Activated CD4-positive, CD25-positive, alpha-beta regulatory T cell treated with anti-CD3 and anti-CD28 coated beads, Interleukin-2, amount 50 U/mL, for 16 hours (primary cell): Measurements from ENCODE around the gene MYO5A.
"Not testable (repeated sequence)": the region's sequence is repeated elsewhere in the genome, so short reads cannot be mapped to it uniquely, and the experiment has no call there.

Source experiments
- DNase-seq: peaks from one replicate; pipeline ENCODE4 v3.0.0-alpha.2; 2020; ENCODE audit warnings: low read depth, low spot score

The MYO5A gene

GRCh38 chr15:52463638-52464037 lies 65.0 kb downstream of the MYO5A start:
- no peak for DNase-seq

GRCh38 chr15:52462806-52463360 lies 65.8 kb downstream of the MYO5A start:
- DNase-seq = no peak

- not testable (repeated sequence) for DNase-seq
These were observed 69.0 kb downstream of the MYO5A start for GRCh38 chr15:52459701-52460100.

GRCh38 chr15:52459265-52459664 lies 69.4 kb downstream of the MYO5A start:
- DNase-seq = not testable (repeated sequence)

GRCh38 chr15:52448011-52448890 lies 80.4 kb downstream of the MYO5A start:
- DNase-seq = no peak

GRCh38 chr15:52445954-52446353 lies 82.7 kb downstream of the MYO5A start:
- DNase-seq = no peak

- DNase-seq = no peak
These were observed 83.1 kb downstream of the MYO5A start for GRCh38 chr15:52445553-52445952.

- DNase-seq = not testable (repeated sequence)
These were observed 85.5 kb downstream of the MYO5A start for GRCh38 chr15:52443205-52443604.

- DNase-seq = no peak
These were observed 86.8 kb downstream of the MYO5A start for GRCh38 chr15:52441841-52442240.

GRCh38 chr15:52440946-52441345 lies 87.7 kb downstream of the MYO5A start:
- DNase-seq = no peak

- DNase-seq = no peak
These were observed 88.3 kb downstream of the MYO5A start for GRCh38 chr15:52440414-52440813.

- no peak for DNase-seq
These were observed 89.2 kb downstream of the MYO5A start for GRCh38 chr15:52439470-52439869.

GRCh38 chr15:52439042-52439441 lies 89.6 kb downstream of the MYO5A start:
- not testable (repeated sequence) for DNase-seq

GRCh38 chr15:52438047-52438446 lies 90.6 kb downstream of the MYO5A start:
- DNase-seq = no peak

GRCh38 chr15:52437646-52438045 lies 91.0 kb downstream of the MYO5A start:
- no peak for DNase-seq

- no peak for DNase-seq
These were observed 91.7 kb downstream of the MYO5A start for GRCh38 chr15:52436981-52437380.

GRCh38 chr15:52434885-52435284 lies 93.8 kb downstream of the MYO5A start:
- no peak for DNase-seq

- no peak for DNase-seq
These were observed 100.4 kb downstream of the MYO5A start for GRCh38 chr15:52428297-52428696.

GRCh38 chr15:52427804-52428203 lies 100.9 kb downstream of the MYO5A start:
- no peak for DNase-seq

- DNase-seq = no peak
These were observed 103.7 kb downstream of the MYO5A start for GRCh38 chr15:52424856-52425431.

- no peak for DNase-seq
These were observed 104.8 kb downstream of the MYO5A start for GRCh38 chr15:52423852-52424251.

GRCh38 chr15:52422001-52422400 lies 106.7 kb downstream of the MYO5A start:
- no peak for DNase-seq

GRCh38 chr15:52421029-52421428 lies 107.7 kb downstream of the MYO5A start:
- no peak for DNase-seq
